ENCODE results near the gene CACNA1I.

The CACNA1I gene

DNA sequence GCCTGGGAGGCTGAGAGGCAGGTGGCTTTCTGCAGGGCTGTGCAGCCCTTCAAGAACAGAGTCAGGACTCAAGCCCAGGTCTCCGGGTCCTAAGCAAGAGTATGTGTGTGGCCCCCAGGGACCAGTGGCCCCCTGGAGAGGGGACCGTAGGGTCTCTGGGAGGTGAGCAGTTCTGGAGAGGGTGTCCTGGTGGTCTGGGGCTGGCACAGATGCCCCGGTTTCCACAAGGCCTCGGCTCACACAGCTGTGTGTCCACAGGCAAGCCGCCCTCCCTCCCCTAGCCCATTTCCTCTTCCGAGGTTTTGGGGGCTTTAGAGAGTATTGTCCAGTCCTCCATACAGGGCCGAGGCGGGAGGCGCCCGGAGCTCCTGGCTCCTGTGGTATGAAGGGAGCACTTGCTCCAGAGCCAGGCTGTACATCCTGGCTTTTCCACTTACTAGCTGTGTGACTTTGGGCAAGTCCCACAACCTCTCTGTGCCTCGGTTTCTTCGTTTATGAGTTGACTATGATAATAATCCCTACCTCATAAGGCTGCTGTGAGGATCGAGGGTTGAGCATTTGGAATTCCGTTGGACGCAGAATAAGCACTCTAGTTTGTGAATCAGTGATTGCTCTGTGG is 34.6 kb upstream of the CACNA1I start:
- no peak for DNase-seq (ENCODE audit: low read depth)
- H3K4me3 ChIP-seq (ENCODE audit: low read depth, low read length) = no peak overlapping the region
- TF ChIP-seq MYC (IDR thresholded peaks at IDR 0.05; ENCODE audit: low read depth, low read length) (no peak), POLR2A (IDR thresholded peaks at IDR 0.05; ENCODE audit: extremely low read depth, insufficient read length) (no peak)
- TF ChIP-seq, protein P1, sequence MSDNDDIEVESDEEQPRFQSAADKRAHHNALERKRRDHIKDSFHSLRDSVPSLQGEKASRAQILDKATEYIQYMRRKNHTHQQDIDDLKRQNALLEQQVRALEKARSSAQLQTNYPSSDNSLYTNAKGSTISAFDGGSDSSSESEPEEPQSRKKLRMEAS (IDR thresholded peaks at IDR 0.05; ENCODE audit: low read depth, low read length) = no peak
- TF ChIP-seq, protein P2, sequence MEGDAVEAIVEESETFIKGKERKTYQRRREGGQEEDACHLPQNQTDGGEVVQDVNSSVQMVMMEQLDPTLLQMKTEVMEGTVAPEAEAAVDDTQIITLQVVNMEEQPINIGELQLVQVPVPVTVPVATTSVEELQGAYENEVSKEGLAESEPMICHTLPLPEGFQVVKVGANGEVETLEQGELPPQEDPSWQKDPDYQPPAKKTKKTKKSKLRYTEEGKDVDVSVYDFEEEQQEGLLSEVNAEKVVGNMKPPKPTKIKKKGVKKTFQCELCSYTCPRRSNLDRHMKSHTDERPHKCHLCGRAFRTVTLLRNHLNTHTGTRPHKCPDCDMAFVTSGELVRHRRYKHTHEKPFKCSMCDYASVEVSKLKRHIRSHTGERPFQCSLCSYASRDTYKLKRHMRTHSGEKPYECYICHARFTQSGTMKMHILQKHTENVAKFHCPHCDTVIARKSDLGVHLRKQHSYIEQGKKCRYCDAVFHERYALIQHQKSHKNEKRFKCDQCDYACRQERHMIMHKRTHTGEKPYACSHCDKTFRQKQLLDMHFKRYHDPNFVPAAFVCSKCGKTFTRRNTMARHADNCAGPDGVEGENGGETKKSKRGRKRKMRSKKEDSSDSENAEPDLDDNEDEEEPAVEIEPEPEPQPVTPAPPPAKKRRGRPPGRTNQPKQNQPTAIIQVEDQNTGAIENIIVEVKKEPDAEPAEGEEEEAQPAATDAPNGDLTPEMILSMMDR (IDR thresholded peaks at IDR 0.05; ENCODE audit: low read depth, low read length) = no peak

DNA sequence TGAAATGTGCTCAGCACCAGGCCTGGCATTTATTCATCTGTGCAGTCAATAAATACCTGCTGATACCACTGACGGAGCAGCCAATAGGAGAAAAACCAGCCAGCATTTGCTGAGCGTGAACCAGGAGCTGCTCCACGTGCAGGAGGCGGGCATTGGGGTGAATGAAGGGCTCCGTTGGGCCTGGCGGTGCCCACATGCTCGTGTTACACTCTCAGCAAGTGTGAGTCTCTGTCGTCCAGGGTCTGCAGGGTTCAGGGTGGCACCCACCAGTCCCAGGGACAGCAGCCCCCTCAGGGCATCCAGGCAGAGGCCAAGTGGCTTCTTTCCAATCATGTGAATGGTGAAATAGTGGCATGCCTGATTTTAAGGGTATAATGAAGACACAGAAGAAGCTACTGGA is 33.8 kb upstream of the CACNA1I start:
- DNase-seq (ENCODE audit: low read depth) = no peak
- no peak overlapping the region for H3K4me3 ChIP-seq (ENCODE audit: low read depth, low read length)
- TF ChIP-seq, protein P1 (IDR thresholded peaks at IDR 0.05; ENCODE audit: low read depth, low read length) = no peak
- no peak for TF ChIP-seq POLR2A (IDR thresholded peaks at IDR 0.05; ENCODE audit: extremely low read depth, insufficient read length)
- TF ChIP-seq, protein P2 (IDR thresholded peaks at IDR 0.05; ENCODE audit: low read depth, low read length) = no peak
- TF ChIP-seq MYC (IDR thresholded peaks at IDR 0.05; ENCODE audit: low read depth, low read length) = no peak

DNA sequence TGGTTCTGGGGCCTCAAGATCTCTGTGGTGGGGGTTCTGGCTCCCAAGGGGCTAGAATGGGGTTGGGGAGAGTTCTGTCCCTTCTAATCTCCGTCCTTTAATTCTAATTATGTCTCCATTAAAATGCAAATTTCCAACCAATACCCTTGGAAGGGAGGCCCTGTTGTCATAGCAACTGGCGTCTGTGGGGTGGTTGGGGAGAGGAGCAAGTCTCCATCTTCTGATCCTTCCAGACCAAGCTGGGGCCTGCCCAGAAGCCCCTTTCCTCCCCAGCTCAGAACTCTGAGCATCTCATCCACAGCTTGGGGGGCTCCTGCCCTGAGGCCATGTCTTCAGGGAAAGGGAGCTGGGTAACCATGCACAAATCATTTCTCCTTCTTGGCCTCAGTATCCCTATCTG is 32.6 kb upstream of the CACNA1I start:
- no peak for TF ChIP-seq POLR2A (IDR thresholded peaks at IDR 0.05; ENCODE audit: extremely low read depth, insufficient read length)
- TF ChIP-seq, protein P1 (IDR thresholded peaks at IDR 0.05; ENCODE audit: low read depth, low read length) = no peak
- TF ChIP-seq, protein P2 (IDR thresholded peaks at IDR 0.05; ENCODE audit: low read depth, low read length) = no peak
- no peak for TF ChIP-seq MYC (IDR thresholded peaks at IDR 0.05; ENCODE audit: low read depth, low read length)
- DNase-seq (ENCODE audit: low read depth) = no peak
- H3K4me3 ChIP-seq (ENCODE audit: low read depth, low read length) = no peak overlapping the region

DNA sequence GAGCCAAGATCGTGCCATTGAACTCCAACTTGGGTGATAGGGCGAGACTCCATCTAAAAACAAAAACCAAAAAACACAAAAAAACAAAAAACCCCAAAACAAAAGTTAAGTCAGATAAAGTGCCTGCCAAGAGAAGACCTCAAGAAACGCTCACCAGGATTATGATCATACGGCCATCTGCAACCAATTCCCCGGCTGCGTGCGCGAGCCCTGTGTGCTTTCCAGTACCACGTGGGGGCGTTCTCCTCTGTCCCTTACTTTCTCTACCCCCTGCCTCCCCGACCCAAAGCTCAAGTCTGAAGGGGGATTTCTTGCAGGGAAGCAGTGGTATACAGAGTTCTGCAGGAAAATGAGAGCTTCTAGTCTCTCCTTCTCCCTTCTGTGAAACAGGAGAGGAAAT is 27.5 kb upstream of the CACNA1I start:
- H3K4me3 ChIP-seq (ENCODE audit: low read depth, low read length) = no peak overlapping the region
- DNase-seq (ENCODE audit: low read depth) = peak; percentile 58
- TF ChIP-seq, protein P1 (IDR thresholded peaks at IDR 0.05; ENCODE audit: low read depth, low read length) = peak; percentile 65
- TF ChIP-seq, protein P2 (IDR thresholded peaks at IDR 0.05; ENCODE audit: low read depth, low read length) = peak; percentile 63
- TF ChIP-seq POLR2A (IDR thresholded peaks at IDR 0.05; ENCODE audit: extremely low read depth, insufficient read length) (no peak), MYC (IDR thresholded peaks at IDR 0.05; ENCODE audit: low read depth, low read length) (no peak)

DNA sequence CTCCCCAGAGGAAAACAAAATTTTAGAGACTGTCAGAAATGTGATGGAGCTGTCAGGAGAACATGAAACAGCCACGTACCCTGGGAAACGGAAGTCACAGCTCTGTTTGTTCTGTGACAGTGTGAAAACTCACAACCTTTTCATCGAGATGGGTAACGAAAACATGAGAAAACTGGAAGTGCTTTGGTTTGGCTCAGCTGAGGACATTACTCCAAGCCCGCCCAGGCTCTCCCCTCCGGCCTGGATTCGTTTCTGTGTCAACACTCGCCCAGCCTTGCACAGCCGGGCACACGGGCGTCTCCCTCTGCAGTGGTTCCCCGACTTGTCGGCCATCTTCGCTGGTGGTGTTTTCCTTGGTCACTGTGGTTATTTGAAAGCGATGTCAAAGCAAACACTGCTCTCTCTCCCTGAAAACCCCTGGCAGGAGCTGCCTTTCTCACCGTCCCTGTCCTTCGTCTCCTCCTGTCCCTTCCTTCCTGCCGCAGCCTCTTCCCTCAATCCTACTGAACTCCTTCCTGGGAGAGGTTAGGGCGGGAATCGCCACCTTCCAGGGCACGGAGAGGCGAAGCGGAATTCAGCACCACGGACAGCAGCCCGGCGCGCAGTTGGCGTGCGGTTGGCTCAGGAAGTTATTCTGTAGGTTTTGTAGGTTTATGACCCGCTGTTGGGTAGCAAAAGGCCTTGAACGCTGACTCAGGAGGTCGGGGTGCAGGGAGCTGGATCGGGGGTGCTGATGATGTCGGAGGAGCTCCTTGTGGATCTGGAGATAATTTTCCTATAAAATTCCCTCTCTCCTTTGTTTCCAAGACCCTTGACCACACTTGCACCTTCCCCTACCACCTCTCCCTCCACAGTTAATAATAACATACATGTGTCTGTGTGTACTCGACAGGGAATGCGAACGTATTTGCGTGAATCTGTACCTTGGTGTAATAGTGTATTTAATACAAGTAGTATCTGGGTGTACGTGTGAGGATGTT is 24.9 kb upstream of the CACNA1I start:
- peak; percentile 66 for DNase-seq (ENCODE audit: low read depth)
- TF ChIP-seq, protein P2 (IDR thresholded peaks at IDR 0.05; ENCODE audit: low read depth, low read length) = no peak
- TF ChIP-seq, protein P1 (IDR thresholded peaks at IDR 0.05; ENCODE audit: low read depth, low read length) = peak; percentile 36; the same call in 1 of the 2 replicates
- TF ChIP-seq MYC (IDR thresholded peaks at IDR 0.05; ENCODE audit: low read depth, low read length) (no peak), POLR2A (IDR thresholded peaks at IDR 0.05; ENCODE audit: extremely low read depth, insufficient read length) (no peak)
- no peak overlapping the region for H3K4me3 ChIP-seq (ENCODE audit: low read depth, low read length)
